Bone marrow (tissue), 2 donors: ENCODE data around the gene LMO4.

Experiments
- DNase-seq, 2 donors: peaks; one replicate each; lab custom pipeline; 2025; lab: John Stamatoyannopoulos, UW

Gene LMO4

DNA sequence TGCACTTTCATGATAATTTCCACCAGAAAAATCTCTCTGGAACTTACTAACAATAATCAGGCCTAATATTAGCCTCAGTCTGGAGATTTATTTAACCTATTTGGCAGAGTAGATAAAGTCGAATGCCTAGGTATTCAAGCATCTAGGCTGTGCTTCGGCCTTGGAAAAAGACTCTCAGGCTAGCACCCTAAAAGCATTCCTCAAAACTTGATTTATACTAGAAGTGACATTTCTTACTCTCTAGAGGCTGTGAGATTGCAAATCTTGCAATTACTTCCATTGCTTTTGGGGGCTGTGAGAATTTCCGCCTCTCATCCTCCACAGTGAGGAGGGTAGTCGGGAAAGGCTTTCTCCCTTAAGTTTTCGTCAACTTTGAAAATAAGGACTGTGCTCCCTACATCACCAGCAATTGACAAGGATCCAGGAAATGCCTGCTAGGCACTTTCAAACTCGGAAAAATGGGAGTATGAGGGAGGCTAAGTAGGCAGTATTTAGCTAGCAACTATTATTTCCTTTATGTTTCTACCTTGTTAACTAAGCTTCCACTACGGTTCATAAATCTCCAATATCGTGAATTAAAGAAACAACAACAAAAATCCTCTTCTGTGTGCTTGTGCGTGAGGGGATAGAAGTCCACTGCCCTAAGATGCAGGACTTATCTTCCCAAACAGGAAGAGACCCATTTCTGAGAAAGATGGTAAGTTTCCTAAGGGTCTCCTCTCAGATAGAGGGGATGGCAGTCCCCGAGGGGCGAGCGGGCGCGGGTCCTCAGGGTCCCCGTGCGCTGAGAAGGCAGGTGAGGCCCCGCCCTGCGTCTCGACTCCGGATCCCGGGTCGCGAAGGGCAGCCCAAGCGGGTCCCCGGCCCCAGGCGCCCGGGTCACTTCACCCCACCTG lies 1.1 kb upstream of the LMO4 start:
- DNase-seq = no peak

- peak in 1 of 2 donors; percentile 40 for DNase-seq
Measured at GRCh38 chr1:87329051-87329525, 408 bp downstream of the LMO4 start.

DNA sequence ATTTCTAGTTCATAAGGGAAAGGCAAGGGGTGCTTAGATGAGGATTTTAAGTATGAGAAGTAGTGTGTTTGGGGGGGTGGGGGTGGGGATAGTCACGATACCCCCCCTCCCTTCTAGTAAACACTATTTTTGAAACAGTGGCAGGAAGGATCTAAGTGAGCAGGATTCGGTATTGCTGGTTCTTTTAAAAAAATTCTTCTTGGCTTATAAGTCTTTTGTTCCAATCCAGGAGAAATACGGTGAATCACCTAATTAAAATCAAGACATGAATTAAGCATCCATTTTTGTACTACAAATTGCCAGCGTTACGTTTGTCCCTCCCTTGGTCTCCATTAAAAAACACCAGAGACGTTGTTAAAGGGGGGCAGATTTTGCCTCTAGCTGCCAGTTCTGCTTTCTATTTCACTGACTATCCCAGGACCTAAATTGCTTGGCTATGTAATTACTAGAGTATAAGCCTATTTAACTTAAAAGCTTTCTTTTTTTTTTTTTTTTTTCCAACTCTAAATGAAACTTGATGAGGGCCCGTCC lies 911 bp downstream of the LMO4 start:
- DNase-seq = no peak

DNA sequence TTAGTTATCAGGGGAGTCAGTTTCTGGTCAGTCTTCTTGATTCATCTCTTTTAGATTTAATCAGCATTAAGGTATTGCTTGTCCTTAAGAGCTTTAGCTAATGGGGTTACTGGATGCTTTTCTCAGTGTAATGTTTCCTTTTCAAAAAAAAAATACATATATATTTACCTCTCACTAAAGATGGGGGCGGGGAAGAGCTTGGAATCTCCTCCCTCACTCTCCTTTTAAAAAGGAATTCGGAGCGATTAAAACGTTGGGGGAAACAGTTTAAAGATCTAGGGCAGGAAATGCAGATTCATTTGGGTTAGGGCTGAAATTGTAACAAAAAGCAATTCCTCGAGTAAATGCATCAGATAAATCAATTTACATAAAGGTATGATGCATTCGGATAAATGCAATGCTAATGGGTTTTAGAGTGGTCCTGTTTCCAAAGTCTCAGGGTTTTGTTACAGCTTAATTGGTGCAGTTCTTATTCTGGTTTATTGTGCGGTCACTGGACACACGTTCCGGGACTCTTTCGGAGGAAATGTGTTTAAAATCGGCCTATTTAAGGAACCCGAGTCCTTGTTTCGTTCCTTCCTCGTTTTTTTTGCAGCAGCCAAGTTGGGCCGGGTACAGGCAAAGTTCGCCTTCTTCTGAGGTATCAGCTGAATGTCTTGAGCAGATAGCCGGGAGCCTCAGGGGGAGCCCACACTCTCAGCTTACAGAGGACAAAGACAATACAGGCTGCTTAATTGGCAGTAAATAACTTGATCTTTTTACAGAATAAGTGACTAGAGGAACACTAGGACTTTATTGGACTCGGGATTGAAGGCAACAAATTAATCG lies 1.6 kb downstream of the LMO4 start:
- peak in 1 of 2 donors; percentile 4 for DNase-seq

GRCh38 chr1:87330885-87331364 lies 2.2 kb downstream of the LMO4 start:
- no peak for DNase-seq

DNA sequence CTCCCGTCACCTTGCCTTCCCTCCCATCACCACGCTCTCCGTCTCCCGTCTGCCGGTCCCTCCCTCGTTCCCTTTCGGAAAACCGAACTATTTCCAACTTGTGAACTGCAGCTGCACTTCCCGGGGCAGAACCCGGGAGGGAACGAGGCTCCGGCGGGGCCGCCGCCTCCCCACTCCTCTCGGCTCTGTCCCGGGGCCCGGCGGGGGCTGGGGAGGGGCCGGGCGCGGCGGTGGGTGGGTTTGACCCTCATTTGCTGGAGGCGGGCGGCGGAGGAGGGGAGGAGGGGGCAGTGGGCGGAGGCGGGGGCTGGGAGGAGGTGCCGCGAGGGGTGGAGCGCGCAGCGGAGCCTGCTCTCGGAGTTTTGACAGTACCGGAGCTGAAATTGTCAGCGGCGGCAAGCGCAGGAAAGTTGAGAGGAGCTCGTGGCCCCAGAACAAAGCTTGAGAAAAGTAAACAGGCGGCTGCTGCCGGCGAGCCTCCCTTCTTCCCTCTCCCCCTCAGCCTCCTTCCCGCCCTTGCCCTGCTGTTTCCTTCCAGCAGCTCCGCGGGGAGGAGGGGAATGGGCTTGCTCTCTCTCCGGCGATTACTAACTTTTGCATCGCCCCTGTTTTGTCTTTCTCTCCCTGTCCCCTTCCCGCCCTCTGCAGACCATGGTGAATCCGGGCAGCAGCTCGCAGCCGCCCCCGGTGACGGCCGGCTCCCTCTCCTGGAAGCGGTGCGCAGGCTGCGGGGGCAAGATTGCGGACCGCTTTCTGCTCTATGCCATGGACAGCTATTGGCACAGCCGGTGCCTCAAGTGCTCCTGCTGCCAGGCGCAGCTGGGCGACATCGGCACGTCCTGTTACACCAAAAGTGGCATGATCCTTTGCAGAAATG lies 2.9 kb downstream of the LMO4 start:
- peak in 1 of 2 donors; percentile 15 for DNase-seq

- no peak for DNase-seq
Measured at GRCh38 chr1:87333692-87334347, 5.1 kb downstream of the LMO4 start.

- no peak for DNase-seq
Measured at GRCh38 chr1:87334351-87335174, 5.9 kb downstream of the LMO4 start.

- peak in 1 of 2 donors; percentile 30 for DNase-seq
Measured at GRCh38 chr1:87335175-87335884, 6.7 kb downstream of the LMO4 start.

DNA sequence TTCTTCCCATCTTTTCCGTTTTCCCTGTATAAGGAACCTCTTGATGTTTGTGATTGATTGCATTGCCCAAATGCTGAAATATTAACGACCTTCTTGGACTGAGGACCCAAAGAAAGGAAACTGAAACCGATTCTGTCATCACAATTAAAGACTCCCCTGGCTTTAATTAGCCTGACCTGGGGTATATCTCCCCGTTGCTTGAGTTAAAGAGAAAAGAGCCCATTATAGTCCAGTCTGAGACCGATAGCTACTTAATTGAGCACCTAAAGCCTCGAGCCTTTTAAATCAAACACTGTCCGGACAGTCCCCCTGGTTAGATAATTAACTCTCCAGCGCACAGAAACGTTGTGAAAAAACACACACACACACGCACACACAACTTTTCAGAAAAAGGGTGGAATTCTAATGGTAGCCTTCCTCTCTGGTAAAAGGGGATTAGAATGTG lies 8.0 kb downstream of the LMO4 start:
- no peak for DNase-seq

GRCh38 chr1:87337606-87338005 lies 8.9 kb downstream of the LMO4 start:
- no peak for DNase-seq

DNA sequence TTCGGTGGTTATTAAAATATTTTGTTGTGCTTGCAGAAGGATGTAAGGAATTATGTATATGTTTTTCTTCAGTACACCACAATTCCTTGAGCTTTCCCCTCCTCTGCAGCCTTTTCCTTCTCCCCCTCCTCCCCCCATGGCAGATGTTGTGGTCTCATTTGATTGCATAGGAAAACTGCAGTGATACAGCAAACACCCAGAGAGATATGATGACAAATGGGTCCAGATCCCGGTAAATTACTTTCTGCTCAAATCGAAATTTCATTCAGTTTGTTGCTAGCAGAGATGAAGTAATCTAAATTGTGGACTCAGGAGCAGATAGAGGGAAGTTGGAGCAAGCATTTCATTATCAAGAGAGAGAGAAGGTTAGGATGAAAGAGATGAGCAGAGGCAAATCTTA lies 9.9 kb downstream of the LMO4 start:
- DNase-seq = no peak

- DNase-seq = no peak
Measured at GRCh38 chr1:87344231-87344630, 15.6 kb downstream of the LMO4 start.

GRCh38 chr1:87346130-87346814 lies 17.6 kb downstream of the LMO4 start:
- DNase-seq = no peak

DNA sequence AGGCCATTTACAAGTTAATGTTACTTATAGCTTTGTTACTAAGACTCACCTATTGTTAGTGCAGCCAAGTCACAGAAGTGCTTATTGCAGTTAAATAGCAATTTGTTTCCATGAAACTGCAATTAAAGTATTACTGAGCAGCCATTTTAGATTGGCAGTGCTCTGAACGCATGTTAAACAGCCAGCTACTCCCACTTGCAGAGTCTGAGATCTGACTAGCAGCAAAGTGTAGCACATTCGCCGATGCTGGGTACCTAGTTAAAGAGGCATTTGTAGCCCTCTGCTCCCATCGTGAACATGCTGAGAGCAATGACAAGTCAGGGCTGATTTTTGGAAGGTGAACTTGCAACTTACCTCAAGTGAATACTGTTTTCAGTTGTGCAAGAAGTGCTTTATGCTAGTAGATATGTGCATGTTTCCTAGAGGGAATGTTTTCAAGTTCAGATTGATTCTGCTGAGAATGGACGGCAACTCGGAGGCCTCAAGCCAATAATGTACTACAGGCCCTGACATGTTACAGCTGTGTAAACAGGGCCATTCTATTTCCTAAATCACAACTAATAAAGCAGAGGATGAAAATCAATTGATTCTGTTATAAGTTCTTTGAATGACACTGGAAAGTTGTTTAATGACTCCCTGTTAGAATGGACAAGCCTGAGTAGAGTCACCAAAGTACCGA lies 19.8 kb downstream of the LMO4 start:
- DNase-seq = no peak

DNA sequence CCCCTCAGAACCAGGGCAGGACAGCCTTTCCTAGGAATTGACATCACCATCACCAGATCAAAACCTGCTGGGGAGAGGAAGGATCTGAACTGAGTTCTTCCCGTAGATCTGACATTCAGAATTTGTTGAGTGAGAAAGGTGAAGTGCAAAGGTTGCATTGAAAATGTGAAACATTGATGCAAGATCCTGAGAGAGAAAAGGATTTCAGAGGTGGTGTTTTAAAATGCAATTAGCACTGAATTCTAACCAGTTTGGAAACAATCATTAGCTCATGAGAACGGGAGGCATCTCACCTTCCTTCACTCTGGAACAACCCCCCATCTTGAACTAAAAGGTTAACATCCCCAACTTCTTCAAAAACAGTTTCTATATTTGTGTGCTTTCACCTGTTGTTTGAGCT lies 20.4 kb downstream of the LMO4 start:
- DNase-seq = no peak

DNA sequence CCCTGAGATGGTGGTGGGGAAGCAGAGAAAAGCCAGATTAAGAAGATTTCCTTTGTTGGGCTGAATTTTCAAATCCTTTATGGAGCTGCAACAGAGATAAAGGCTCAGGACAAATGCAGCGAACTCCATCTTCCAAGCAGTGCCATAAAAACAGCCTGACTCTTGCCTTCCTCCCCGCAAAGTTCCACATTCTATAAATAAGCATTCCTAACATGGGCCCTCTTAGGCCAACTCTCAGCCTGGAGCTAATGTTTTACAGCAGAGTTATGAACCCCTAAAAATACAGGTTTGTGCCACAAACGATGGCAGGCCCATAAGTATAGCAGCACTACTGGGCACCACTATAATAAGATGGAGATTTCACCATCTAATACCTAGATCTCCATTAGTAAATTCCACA lies 27.2 kb downstream of the LMO4 start:
- DNase-seq = no peak

DNA sequence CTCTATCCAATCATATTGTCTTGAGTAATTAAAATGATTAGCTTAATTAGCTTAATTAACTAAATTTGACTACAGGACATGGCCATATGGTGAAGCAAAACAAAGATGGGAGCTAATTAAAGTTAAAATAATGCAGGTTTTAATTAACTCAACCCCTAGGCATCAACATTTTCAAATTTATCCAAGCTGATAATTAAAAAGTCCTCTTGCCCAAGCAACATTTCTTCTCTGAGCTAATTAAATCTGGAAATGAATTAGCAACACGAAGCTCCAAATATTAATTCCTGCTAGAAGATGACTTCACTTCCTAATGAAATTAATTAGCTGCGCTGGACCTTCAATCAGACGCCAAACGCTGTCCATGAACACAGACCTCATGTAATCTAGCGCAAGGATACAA lies 27.9 kb downstream of the LMO4 start:
- no peak for DNase-seq
